HepG2 (cell line): ENCODE results near the gene ZNF648. TPM values are rescaled to one million over a fixed set of nuclear protein-coding genes. Genes with fewer than 3 reads are reported as not detected.

Source experiments
- MAZ ChIP-seq, 2 experiments: sonication (generic) in 1 of 2; formaldehyde crosslinking in 1 of 2; IDR thresholded peaks; 2 replicates each; pipeline versions ENCODE4 v1.5.0 to v1.6.1; 2012 to 2020; ENCODE audit warnings: low read depth in 2 of 2, mild to moderate bottlenecking in 2 of 2, borderline replicate concordance in 1 of 2, improper control_type of control experiment in 1 of 2, low read length in 1 of 2, missing genetic modification reagents in 1 of 2, moderate library complexity in 1 of 2
- ZNF121 ChIP-seq: sonication (generic); formaldehyde crosslinking; IDR thresholded peaks from 2 replicates; pipeline ENCODE4 v1.5.0; 2020; ENCODE audit warnings: mild to moderate bottlenecking, missing genetic modification reagents
- ZNF567 ChIP-seq: sonication (generic); formaldehyde crosslinking; IDR thresholded peaks from 2 replicates; pipeline ENCODE4 v1.8.1; 2023; ENCODE audit warnings: mild to moderate bottlenecking, missing genetic modification reagents, borderline replicate concordance
- ZNF770 ChIP-seq: sonication (generic); formaldehyde crosslinking; IDR thresholded peaks from 2 replicates; pipeline ENCODE4 v1.5.0; 2020; ENCODE audit warnings: mild to moderate bottlenecking, missing genetic modification reagents
- polyA plus RNA-seq, 8 experiments: library from polyadenylated mRNA; depleted of rRNA in 3 of 8; stranded (reverse) in 7 of 8; unstranded in 1 of 8; fragments of >200 nt; fragmentation: Illumina TruSeq in 4 of 8; extraction: Trizol in 4 of 8; gene quantifications; 2 replicates each; pipeline versions ENCODE4 v1.2.1 to v1.2.3, GENCODE V29; 2011 to 2016; ENCODE audit warnings: low read depth in 4 of 8, missing spikeins in 1 of 8, mixed read lengths in 1 of 8; ENCODE audit not compliant: insufficient read depth in 1 of 8
- total RNA-seq, 5 experiments: library from RNA; depleted of rRNA; stranded (reverse); fragments of >200 nt; fragmentation: Illumina TruSeq; extraction: Trizol; gene quantifications; 2 replicates each; pipeline ENCODE4 v1.2.3, GENCODE V29; 2016; ENCODE audit warnings: low read depth in 1 of 5
- TF ChIP-seq, protein P1 (sequence below): sonication (generic); formaldehyde crosslinking; IDR thresholded peaks from 2 replicates; pipeline ENCODE4 v1.5.1; 2020; ENCODE audit warnings: missing genetic modification reagents, mild to moderate bottlenecking, borderline replicate concordance
- TF ChIP-seq, protein P2 (sequence below): sonication (generic); formaldehyde crosslinking; IDR thresholded peaks from 2 replicates; pipeline ENCODE4 v1.8.0; 2022; ENCODE audit warnings: mild to moderate bottlenecking, missing genetic modification reagents, moderate library complexity

The ZNF648 gene
- total and polyA plus RNA-seq, 2 of the 13 experiments (the other 11 are each of a cell fraction or from before 2014, with no cell fraction given), result 0.13 to 0.37 TPM

DNA sequence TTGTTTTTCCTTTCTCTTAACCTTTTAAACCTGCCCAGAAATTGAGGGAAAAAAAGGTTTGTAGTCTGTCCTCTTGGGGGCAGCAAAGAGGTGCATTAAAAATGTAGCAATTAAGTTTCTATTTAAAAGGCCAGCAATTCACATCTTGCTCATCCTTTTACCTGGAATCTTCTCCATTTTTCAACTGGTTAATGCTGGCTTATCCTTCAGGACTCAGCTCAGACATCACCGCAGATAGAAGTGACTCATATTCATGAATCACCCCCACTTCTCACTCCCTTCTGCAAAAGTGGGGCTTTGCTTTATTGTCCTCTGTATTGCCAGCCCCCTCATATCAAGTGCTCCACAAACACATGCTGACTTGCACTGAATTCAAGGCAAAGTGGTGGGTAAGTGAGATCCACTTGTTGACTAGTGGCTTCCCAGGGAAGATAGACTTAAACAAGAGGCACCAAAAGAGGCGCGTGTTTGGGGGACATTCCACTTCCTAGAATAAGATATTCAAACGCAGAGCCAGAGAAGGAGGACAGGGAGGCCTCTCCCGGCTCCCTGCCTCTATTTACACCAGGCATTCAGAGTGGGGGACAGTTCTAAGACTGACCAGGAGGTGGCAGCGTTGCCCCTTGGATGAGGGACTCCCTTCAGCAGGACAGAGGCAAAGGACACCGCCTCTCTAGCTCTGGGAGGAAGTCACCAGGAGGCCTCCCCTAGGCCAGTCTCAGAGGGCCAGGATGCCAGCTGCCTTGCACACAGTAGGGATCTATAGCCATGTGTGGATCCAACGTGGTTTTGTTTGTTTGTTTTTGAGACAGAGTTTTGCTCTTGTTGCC, 23.2 kb upstream of the ZNF648 start (continued):
- TF ChIP-seq, protein P1, sequence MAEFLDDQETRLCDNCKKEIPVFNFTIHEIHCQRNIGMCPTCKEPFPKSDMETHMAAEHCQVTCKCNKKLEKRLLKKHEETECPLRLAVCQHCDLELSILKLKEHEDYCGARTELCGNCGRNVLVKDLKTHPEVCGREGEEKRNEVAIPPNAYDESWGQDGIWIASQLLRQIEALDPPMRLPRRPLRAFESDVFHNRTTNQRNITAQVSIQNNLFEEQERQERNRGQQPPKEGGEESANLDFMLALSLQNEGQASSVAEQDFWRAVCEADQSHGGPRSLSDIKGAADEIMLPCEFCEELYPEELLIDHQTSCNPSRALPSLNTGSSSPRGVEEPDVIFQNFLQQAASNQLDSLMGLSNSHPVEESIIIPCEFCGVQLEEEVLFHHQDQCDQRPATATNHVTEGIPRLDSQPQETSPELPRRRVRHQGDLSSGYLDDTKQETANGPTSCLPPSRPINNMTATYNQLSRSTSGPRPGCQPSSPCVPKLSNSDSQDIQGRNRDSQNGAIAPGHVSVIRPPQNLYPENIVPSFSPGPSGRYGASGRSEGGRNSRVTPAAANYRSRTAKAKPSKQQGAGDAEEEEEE (CRISPR knock-in tag), result no peak
- TF ChIP-seq MAZ (IDR thresholded peaks at IDR 0.05; ENCODE audit: borderline replicate concordance, low read depth, low read length) (no peak), MAZ (CRISPR knock-in tag; IDR thresholded peaks at IDR 0.05; ENCODE audit: low read depth) (0 out of 2 replicates have a peak, but pooled peaks have one; percentile 45), ZNF121 (CRISPR knock-in tag) (peak; percentile 80; the same call in 1 of the 2 replicates), ZNF567 (0 out of 2 replicates have a peak, but pooled peaks have one; percentile 30), ZNF770 (peak; percentile 97)
- TF ChIP-seq, protein P2, sequence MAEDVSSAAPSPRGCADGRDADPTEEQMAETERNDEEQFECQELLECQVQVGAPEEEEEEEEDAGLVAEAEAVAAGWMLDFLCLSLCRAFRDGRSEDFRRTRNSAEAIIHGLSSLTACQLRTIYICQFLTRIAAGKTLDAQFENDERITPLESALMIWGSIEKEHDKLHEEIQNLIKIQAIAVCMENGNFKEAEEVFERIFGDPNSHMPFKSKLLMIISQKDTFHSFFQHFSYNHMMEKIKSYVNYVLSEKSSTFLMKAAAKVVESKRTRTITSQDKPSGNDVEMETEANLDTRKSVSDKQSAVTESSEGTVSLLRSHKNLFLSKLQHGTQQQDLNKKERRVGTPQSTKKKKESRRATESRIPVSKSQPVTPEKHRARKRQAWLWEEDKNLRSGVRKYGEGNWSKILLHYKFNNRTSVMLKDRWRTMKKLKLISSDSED (CRISPR knock-in tag), result no peak
